IMR-90 (cell line): ENCODE data around the gene TMCO1. TPM values are rescaled to one million over a fixed set of nuclear protein-coding genes. Genes with fewer than 3 reads are reported as not detected.

Experiments used
- ATAC-seq: fragments of 200-7000 bp; cut with Tn5 transposase; 2 replicates; pipeline ENCODE4 v1.9.1; 2020; ENCODE audit warnings: low read depth, mild to moderate bottlenecking, moderate library complexity
- BruUV-seq: library from RNA; stranded (reverse); fragments of 400-500 nt; replicated peaks from 2 replicates; lab custom pipeline; 2021; lab: Mats Ljungman, UMichigan
- CTCF ChIA-PET: fragments of 300-600 bp; formaldehyde crosslinking; extraction: SDS; loops from one replicate; lab custom pipeline; 2021; ENCODE audit warnings: antibody characterized with exemption; lab: Yijun Ruan, JAX
- POLR2A ChIA-PET: fragments of 300-600 bp; sonication (Branson Sonifier 250); formaldehyde crosslinking; loops from one replicate; lab custom pipeline; 2022; ENCODE audit warnings: antibody characterized with exemption; ENCODE audit not compliant: unreplicated experiment; lab: Charles Lee
- DNase-seq: peaks from one replicate; pipeline ENCODE4 v3.0.0; 2013
- H2AFZ ChIP-seq: replicated peaks from 2 replicates; pipeline ENCODE3; 2013; ENCODE audit warnings: low read length, mild to moderate bottlenecking; ENCODE audit not compliant: poor library complexity
- H2AK5ac ChIP-seq: 2 replicates; pipeline ENCODE4 v1.6.1; 2013; ENCODE audit warnings: low read depth, low read length, inconsistent platforms
- H2AK9ac ChIP-seq: replicated peaks from 2 replicates; pipeline ENCODE3; 2013; ENCODE audit warnings: mild to moderate bottlenecking, low read depth, low read length, moderate library complexity; ENCODE audit not compliant: poor library complexity
- H2BK120ac ChIP-seq: 2 replicates; pipeline ENCODE4 v1.6.1; 2013; ENCODE audit warnings: low read depth, low read length, inconsistent platforms
- H2BK15ac ChIP-seq: 3 replicates; pipeline ENCODE4 v1.6.1; 2013; ENCODE audit warnings: low read depth, low read length, inconsistent platforms
- H2BK20ac ChIP-seq: 2 replicates; pipeline ENCODE4 v1.6.1; 2013; ENCODE audit warnings: low read depth, mild to moderate bottlenecking, inconsistent platforms, low read length, moderate library complexity
- H2BK5ac ChIP-seq: 2 replicates; pipeline ENCODE4 v1.6.1; 2013; ENCODE audit warnings: mild to moderate bottlenecking, low read depth, low read length, inconsistent platforms; ENCODE audit not compliant: poor library complexity, severe bottlenecking
- H3K14ac ChIP-seq: replicated peaks from 2 replicates; pipeline ENCODE4 v1.6.1; 2013; ENCODE audit warnings: low read depth, low read length, inconsistent platforms
- H3K18ac ChIP-seq: 2 replicates; pipeline ENCODE4 v1.6.1; 2013; ENCODE audit warnings: low read depth, low read length, control low read depth
- H3K23ac ChIP-seq: 2 replicates; pipeline ENCODE4 v1.6.1; 2013; ENCODE audit warnings: low read depth, low read length, inconsistent platforms
- H3K27ac ChIP-seq: 2 replicates; pipeline ENCODE4 v1.5.1; 2013; ENCODE audit warnings: mild to moderate bottlenecking, control low read depth, low read length; ENCODE audit not compliant: insufficient read depth
- H3K27me3 ChIP-seq: 2 replicates; pipeline ENCODE4 v1.6.1; 2013; ENCODE audit warnings: low read length; ENCODE audit not compliant: control insufficient read depth, insufficient read depth
- H3K36me3 ChIP-seq: 2 replicates; pipeline ENCODE4 v1.6.1; 2013; ENCODE audit warnings: low read length, mixed read lengths; ENCODE audit not compliant: control insufficient read depth, insufficient read depth
- H3K4ac ChIP-seq: 2 replicates; pipeline ENCODE4 v1.6.1; 2013; ENCODE audit warnings: low read depth, low read length, inconsistent platforms
- H3K4me1 ChIP-seq: 2 replicates; pipeline ENCODE4 v1.6.1; 2013; ENCODE audit warnings: low read length, mixed read lengths; ENCODE audit not compliant: control insufficient read depth, insufficient read depth
- H3K4me2 ChIP-seq: 2 replicates; pipeline ENCODE4 v1.6.1; 2013; ENCODE audit warnings: low read depth, mild to moderate bottlenecking, control low read depth, low read length, moderate library complexity
- H3K4me3 ChIP-seq: 2 replicates; pipeline ENCODE4 v1.5.1; 2013; ENCODE audit warnings: low read depth, mild to moderate bottlenecking, control low read depth, low read length, moderate library complexity; ENCODE audit not compliant: insufficient read depth
- H3K56ac ChIP-seq: 2 replicates; pipeline ENCODE4 v1.6.1; 2013; ENCODE audit warnings: low read length, inconsistent platforms; ENCODE audit not compliant: insufficient read depth; ENCODE audit errors: extremely low read depth
- H3K79me1 ChIP-seq, 2 experiments: 2 replicates each; pipeline ENCODE4 v1.6.1; 2013; ENCODE audit warnings: low read length in 2 of 2, inconsistent platforms in 1 of 2, low read depth in 1 of 2
- H3K9ac ChIP-seq: 2 replicates; pipeline ENCODE4 v1.6.1; 2013; ENCODE audit warnings: low read depth, low read length, control low read depth
- H3K9me1 ChIP-seq: 2 replicates; pipeline ENCODE4 v1.6.1; 2013; ENCODE audit warnings: low read length, inconsistent platforms; ENCODE audit not compliant: insufficient read depth
- H3K9me3 ChIP-seq: 2 replicates; pipeline ENCODE4 v1.6.1; 2013; ENCODE audit warnings: low read length; ENCODE audit not compliant: control insufficient read depth, insufficient read depth
- H4K20me1 ChIP-seq: 2 replicates; pipeline ENCODE4 v1.6.1; 2013; ENCODE audit warnings: low read length, inconsistent platforms; ENCODE audit not compliant: insufficient read depth
- H4K5ac ChIP-seq: 2 replicates; pipeline ENCODE4 v1.6.1; 2013; ENCODE audit warnings: mild to moderate bottlenecking, low read depth, low read length, control low read depth
- H4K8ac ChIP-seq, 2 experiments: 2 replicates each; pipeline ENCODE4 v1.6.1; 2013; ENCODE audit warnings: low read depth in 2 of 2, low read length in 2 of 2, control low read depth in 1 of 2, inconsistent platforms in 1 of 2
- H4K91ac ChIP-seq: 2 replicates; pipeline ENCODE4 v1.6.1; 2013; ENCODE audit warnings: low read depth, low read length, inconsistent platforms; ENCODE audit not compliant: insufficient read depth
- BHLHE40 ChIP-seq: fragments of 150-350 bp; IDR thresholded peaks from 2 replicates; pipeline ENCODE4 v1.6.1; 2016; ENCODE audit warnings: mild to moderate bottlenecking, low read depth, low read length
- CEBPB ChIP-seq: IDR thresholded peaks from 2 replicates; pipeline ENCODE4 v1.6.1; 2012; ENCODE audit warnings: low read depth, low read length, improper control_type of control experiment
- CHD1 ChIP-seq: IDR thresholded peaks from 2 replicates; pipeline ENCODE4 v1.6.1; 2012; ENCODE audit warnings: low read depth, low read length, improper control_type of control experiment
- MAFK ChIP-seq: IDR thresholded peaks from 2 replicates; pipeline ENCODE4 v1.6.1; 2012; ENCODE audit warnings: low read depth, low read length, improper control_type of control experiment
- MAZ ChIP-seq: IDR thresholded peaks from 2 replicates; pipeline ENCODE4 v1.6.1; 2012; ENCODE audit warnings: low read depth, mild to moderate bottlenecking, low read length, improper control_type of control experiment, moderate library complexity, borderline replicate concordance
- MXI1 ChIP-seq: IDR thresholded peaks from 2 replicates; pipeline ENCODE4 v1.6.1; 2012; ENCODE audit warnings: low read depth, mild to moderate bottlenecking, low read length, moderate library complexity, borderline replicate concordance
- RAD21 ChIP-seq: IDR thresholded peaks from 2 replicates; pipeline ENCODE4 v1.6.1; 2012; ENCODE audit warnings: low read length, improper control_type of control experiment
- RCOR1 ChIP-seq: IDR thresholded peaks from 2 replicates; pipeline ENCODE4 v1.6.1; 2012; ENCODE audit warnings: mild to moderate bottlenecking, low read length, improper control_type of control experiment; ENCODE audit not compliant: insufficient replicate concordance
- RFX5 ChIP-seq: IDR thresholded peaks from 2 replicates; pipeline ENCODE4 v1.8.0; 2012; ENCODE audit warnings: low read depth, mild to moderate bottlenecking, low read length, moderate library complexity
- SMC3 ChIP-seq: fragments of 150-350 bp; IDR thresholded peaks from 2 replicates; pipeline ENCODE4 v1.6.1; 2016; ENCODE audit warnings: low read depth, mild to moderate bottlenecking, antibody characterized with exemption, low read length, moderate library complexity
- WGBS, 2 experiments: methylation state at CpG; one replicate each; pipeline versions ENCODE4 v1.1.5 to v1.1.7; 2013; ENCODE audit warnings: missing lambda C conversion rate in 2 of 2; ENCODE audit not compliant: insufficient read length in 1 of 2; ENCODE audit errors: extremely low coverage in 2 of 2; 5-methylcytosine and 5-hydroxymethylcytosine counted together
- dilution Hi-C: fragments of 300-500 bp; cut with HindIII; formaldehyde crosslinking; loops from one replicate; pipeline ENCODE4 v1.14.3; 2018; ENCODE audit warnings: low sequenced_read_pairs; ENCODE audit not compliant: unreplicated experiment
- in situ Hi-C: fragments of 300-500 bp; cut with MboI; formaldehyde crosslinking; loops from 3 replicates; pipeline ENCODE4 v1.14.3; 2019; ENCODE audit warnings: low sequenced_read_pairs, inconsistent platforms, mixed read lengths
- intact Hi-C: fragments of 100-400 bp; cut with micrococcal nuclease; formaldehyde crosslinking; loops from 2 replicates; pipeline ENCODE4 v1.10.0; 2022
- polyA plus RNA-seq, 3 experiments: library from polyadenylated mRNA; depleted of rRNA; stranded (reverse); fragments of >200 nt; gene quantifications; 2 replicates each; pipeline ENCODE4 v1.2.3, GENCODE V29; 2012; ENCODE audit warnings: low replicate concordance in 1 of 3
- total RNA-seq: library from RNA; depleted of rRNA; stranded (reverse); fragments of >200 nt; gene quantifications from 2 replicates; pipeline ENCODE4 v1.2.3, GENCODE V29; 2012
- TF ChIP-seq, protein P1 (sequence below): fragments of 150-350 bp; IDR thresholded peaks from 2 replicates; pipeline ENCODE4 v1.6.1; 2017; ENCODE audit warnings: mild to moderate bottlenecking, antibody characterized with exemption, low read length, low read depth
- TF ChIP-seq, protein P2 (sequence below): conservative IDR thresholded peaks from 2 replicates; pipeline ENCODE4 v1.5.1; 2012; ENCODE audit warnings: mild to moderate bottlenecking, low read depth, low read length, improper control_type of control experiment

Gene TMCO1
- total and polyA plus RNA-seq, 2 of the 4 experiments (the other 2 are of a cell fraction): 86.4 to 113 TPM

DNA sequence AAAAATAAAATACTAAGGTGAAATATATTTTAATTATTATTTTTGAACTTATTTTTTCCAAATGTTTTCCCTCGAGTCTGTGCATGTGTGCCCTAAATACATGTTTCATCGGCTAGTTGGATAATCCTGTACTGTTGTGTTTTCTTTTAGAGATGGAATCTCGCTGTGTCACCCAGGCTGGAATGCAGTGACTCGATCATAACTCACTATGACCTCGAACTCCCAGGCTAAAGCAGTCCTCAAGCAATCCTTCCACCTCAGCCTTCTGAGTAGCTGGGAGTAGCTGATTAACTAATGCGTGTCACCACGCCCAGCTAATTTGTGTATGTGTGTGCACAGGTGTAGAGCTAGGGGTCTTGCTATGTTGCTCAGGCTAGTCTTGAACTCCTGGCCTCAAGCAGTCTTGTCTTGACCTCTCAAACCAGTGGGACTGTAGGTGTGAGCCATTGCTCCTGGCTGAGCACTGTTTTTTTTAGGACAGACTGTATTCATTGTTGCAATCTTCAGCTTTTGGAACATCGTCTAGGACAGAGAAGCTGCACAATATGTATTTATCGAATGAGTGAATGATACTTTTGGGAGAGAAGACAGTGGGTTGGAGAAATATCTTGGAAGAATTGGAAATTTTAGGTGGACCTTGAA is 4.8 kb upstream of the TMCO1 start (continued):
- TF ChIP-seq SMC3: no peak
- no peak for TF ChIP-seq CEBPB
- TF ChIP-seq RAD21: no peak

DNA sequence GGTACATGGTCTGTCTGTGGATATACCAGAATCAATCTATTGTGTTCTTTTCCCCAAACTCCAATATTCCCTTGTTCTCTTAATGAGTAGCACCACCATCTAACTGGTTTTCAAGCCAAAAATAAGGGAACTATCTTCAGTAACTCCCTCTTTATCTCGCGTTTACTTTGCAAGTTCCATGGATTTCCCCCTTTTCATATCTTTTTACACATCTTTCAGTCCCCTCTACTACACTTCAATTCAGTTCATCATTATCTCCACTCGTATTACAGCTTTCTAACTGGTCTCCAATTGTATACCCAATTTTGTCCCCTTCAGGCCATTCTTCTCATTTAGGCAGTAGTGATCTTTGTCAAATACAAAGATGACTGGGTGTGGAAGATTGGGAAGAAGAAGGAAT is 4.1 kb upstream of the TMCO1 start:
- Histone ChIP-seq H4K20me1 (no peaks in the 10 kb centered on the region), H2AK9ac (no peak overlapping the region), H3K4me3 (no peak overlapping the region), H3K4ac (no peak overlapping the region), H3K23ac (peak overlapping the region; percentile 2; the same call in 1 of the 2 replicates), H3K27me3 (no peaks in the 10 kb centered on the region), H3K36me3 (peaks cover under 1% of the 10 kb centered on the region; the same call in 1 of the 2 replicates), H3K9me3 (no peaks in the 10 kb centered on the region), H2AK5ac (no peak overlapping the region), H3K18ac (peak overlapping the region; percentile 45; the same call in 1 of the 2 replicates), H3K79me1 (peaks cover 21 to 34% of the 10 kb centered on the region in 2 experiments), H2BK15ac (peak overlapping the region; percentile 13; the same call in 1 of the 3 replicates), H3K27ac (no peak overlapping the region), H2BK20ac (peak overlapping the region; percentile 79), H2BK120ac (peak overlapping the region; percentile 61; the same call in 1 of the 2 replicates), H3K4me1 (peaks cover 5% of the 10 kb centered on the region), H3K4me2 (no peak overlapping the region), H4K5ac (peak overlapping the region; percentile 11; the same call in 1 of the 2 replicates), H2BK5ac (peak overlapping the region; percentile 76), H3K56ac (no peak overlapping the region), H3K9me1 (peaks cover 3% of the 10 kb centered on the region; the same call in 1 of the 2 replicates), H3K9ac (no peak overlapping the region), H4K91ac (peak overlapping the region; percentile 40; the same call in 1 of the 2 replicates), H3K14ac (no peak overlapping the region), H2AFZ (no peak overlapping the region), H4K8ac (peak overlapping the region in 1 of 2 experiments; percentile 7; a peak in 1 of 4 replicates)
- in situ Hi-C loops: loop anchor here (5.0 kb wide), 1 partner anchor 50 kb away; no protein-coding TSS in a partner anchor
- no peak for DNase-seq
- 100% methylated on average over 2 of the region's 3 CpGs; no CpG with 5 or more reads in 1 of the 2 experiments for WGBS, 2 experiments
- ATAC-seq: no peak
- ChIA-PET CTCF (interaction anchor here (0.6 to 0.7 kb wide), 2 partner anchors 20 to 124 kb away, joined by 3 to 4 read pairs; no protein-coding TSS in a partner anchor), POLR2A (no interaction called here)
- intact Hi-C loops: no loop called here
- TF ChIP-seq, protein P1, sequence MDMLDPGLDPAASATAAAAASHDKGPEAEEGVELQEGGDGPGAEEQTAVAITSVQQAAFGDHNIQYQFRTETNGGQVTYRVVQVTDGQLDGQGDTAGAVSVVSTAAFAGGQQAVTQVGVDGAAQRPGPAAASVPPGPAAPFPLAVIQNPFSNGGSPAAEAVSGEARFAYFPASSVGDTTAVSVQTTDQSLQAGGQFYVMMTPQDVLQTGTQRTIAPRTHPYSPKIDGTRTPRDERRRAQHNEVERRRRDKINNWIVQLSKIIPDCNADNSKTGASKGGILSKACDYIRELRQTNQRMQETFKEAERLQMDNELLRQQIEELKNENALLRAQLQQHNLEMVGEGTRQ: no peak
- no peak for TF ChIP-seq BHLHE40
- no peak for TF ChIP-seq CHD1
- no peak for TF ChIP-seq RFX5
- TF ChIP-seq RAD21: no peak
- TF ChIP-seq MAFK: no peak
- no peak for TF ChIP-seq CEBPB
- TF ChIP-seq RCOR1: no peak
- TF ChIP-seq MAZ: no peak
- TF ChIP-seq SMC3: no peak
- no peak for TF ChIP-seq MXI1
- TF ChIP-seq, protein P2, sequence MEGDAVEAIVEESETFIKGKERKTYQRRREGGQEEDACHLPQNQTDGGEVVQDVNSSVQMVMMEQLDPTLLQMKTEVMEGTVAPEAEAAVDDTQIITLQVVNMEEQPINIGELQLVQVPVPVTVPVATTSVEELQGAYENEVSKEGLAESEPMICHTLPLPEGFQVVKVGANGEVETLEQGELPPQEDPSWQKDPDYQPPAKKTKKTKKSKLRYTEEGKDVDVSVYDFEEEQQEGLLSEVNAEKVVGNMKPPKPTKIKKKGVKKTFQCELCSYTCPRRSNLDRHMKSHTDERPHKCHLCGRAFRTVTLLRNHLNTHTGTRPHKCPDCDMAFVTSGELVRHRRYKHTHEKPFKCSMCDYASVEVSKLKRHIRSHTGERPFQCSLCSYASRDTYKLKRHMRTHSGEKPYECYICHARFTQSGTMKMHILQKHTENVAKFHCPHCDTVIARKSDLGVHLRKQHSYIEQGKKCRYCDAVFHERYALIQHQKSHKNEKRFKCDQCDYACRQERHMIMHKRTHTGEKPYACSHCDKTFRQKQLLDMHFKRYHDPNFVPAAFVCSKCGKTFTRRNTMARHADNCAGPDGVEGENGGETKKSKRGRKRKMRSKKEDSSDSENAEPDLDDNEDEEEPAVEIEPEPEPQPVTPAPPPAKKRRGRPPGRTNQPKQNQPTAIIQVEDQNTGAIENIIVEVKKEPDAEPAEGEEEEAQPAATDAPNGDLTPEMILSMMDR: no peak
- BruUV-seq: no TSS peak
- dilution Hi-C loops: no loop called here
